Measurements from ENCODE around the gene FLNA.
"Not testable (repeated sequence)": the region's sequence is repeated elsewhere in the genome, so short reads cannot be mapped to it uniquely, and the experiment has no call there.

FLNA gene

DNA sequence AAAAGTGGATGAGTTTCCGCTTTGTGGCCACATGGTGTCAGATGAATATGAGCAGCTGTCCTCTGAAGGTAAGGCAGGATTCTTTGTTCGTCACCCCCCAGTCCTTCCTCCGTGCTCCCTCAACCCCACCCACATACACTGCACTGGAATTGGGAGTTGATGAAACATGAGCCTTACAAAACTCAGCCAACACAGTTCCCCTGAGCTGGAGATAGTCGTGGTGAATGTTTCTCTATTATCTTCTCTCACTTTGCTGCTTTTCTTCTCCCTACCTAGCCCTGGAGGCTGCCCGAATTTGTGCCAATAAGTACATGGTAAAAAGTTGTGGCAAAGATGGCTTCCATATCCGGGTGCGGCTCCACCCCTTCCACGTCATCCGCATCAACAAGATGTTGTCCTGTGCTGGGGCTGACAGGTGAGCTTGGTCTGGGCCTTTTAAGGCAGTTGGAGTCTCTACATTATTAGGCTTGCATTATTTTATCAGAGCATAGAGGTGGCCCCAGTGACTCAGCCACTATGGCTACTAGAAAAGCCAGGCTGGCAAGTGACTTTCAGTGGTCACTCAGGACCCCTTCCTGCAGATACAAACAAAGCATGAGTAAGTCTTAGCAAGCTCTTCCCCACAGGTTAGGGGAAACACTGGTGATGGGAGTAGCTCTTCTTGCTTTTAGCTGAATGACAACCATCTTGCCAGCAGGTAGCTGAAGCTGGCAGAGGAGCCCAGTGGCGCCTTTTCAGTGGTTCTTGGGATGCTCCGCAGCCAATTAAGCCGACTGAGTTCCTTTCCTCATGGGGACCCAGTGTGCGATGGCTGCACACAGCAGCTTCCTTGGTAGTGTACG, 25.3 kb upstream of the FLNA start:
- no peaks in the 10 kb centered on the region for H3K9me3 ChIP-seq (ENCODE audit: control insufficient read depth in 1 of 2, low read length in 2 of 2)
- peaks cover 12 to 16% of the 10 kb centered on the region in 2 donors for H3K4me1 ChIP-seq (ENCODE audit: control insufficient read depth in 1 of 2, insufficient read depth in 2 of 2, low read length in 2 of 2)
- peaks cover 19 to 23% of the 10 kb centered on the region in 2 donors for H3K36me3 ChIP-seq (ENCODE audit: control insufficient read depth in 1 of 2, insufficient read depth in 2 of 2, low read length in 2 of 2)
- no peaks in the 10 kb centered on the region for H3K27me3 ChIP-seq (ENCODE audit: control insufficient read depth in 1 of 2, insufficient read depth in 2 of 2, low read length in 2 of 2)
- peak overlapping the region; percentile 94 to 99 for H3K9ac ChIP-seq (ENCODE audit: low read depth in 1 of 2, low read length in 2 of 2)
- peak overlapping the region; percentile 50 for H3K27ac ChIP-seq (ENCODE audit: low read depth, low read length)
- peak overlapping the region; percentile 80 to 90 for H3K4me3 ChIP-seq (ENCODE audit: low read depth in 1 of 2, low read length in 2 of 2)

GRCh38 chrX:154398668-154399526, 24.5 kb upstream of the FLNA start:
- Histone ChIP-seq H3K27ac (ENCODE audit: low read depth, low read length) (peak overlapping the region; percentile 97), H3K27me3 (ENCODE audit: control insufficient read depth in 1 of 2, insufficient read depth in 2 of 2, low read length in 2 of 2) (no peaks in the 10 kb centered on the region), H3K4me1 (ENCODE audit: control insufficient read depth in 1 of 2, insufficient read depth in 2 of 2, low read length in 2 of 2) (peaks cover 12 to 16% of the 10 kb centered on the region in 2 donors), H3K9ac (ENCODE audit: low read depth in 1 of 2, low read length in 2 of 2) (peak overlapping the region; percentile 94 to 99), H3K9me3 (ENCODE audit: control insufficient read depth in 1 of 2, low read length in 2 of 2) (no peaks in the 10 kb centered on the region), H3K36me3 (ENCODE audit: control insufficient read depth in 1 of 2, insufficient read depth in 2 of 2, low read length in 2 of 2) (peaks cover 19 to 23% of the 10 kb centered on the region in 2 donors), H3K4me3 (ENCODE audit: low read depth in 1 of 2, low read length in 2 of 2) (peak overlapping the region; percentile 80 to 90)

GRCh38 chrX:154397888-154398667, 23.6 kb upstream of the FLNA start, which contains the start of gene RPL10:
RPL10 (plus strand) TSS chrX:154398377; CDS start chrX:154398520, 143 bp downstream.
- no peaks in the 10 kb centered on the region for H3K27me3 ChIP-seq (ENCODE audit: control insufficient read depth in 1 of 2, insufficient read depth in 2 of 2, low read length in 2 of 2)
- H3K4me3 ChIP-seq (ENCODE audit: low read depth in 1 of 2, low read length in 2 of 2) = peak within 1 kb of the TSS; percentile 80 to 90
- H3K4me1 ChIP-seq (ENCODE audit: control insufficient read depth in 1 of 2, insufficient read depth in 2 of 2, low read length in 2 of 2) = peaks cover 12 to 16% of the 10 kb centered on the region in 2 donors

GRCh38 chrX:154396973-154397887, 22.8 kb upstream of the FLNA start:
- peak overlapping the region; percentile 70 to 90 for H3K4me3 ChIP-seq (ENCODE audit: low read depth in 1 of 2, low read length in 2 of 2)
- peaks cover 19 to 23% of the 10 kb centered on the region in 2 donors for H3K36me3 ChIP-seq (ENCODE audit: control insufficient read depth in 1 of 2, insufficient read depth in 2 of 2, low read length in 2 of 2)
- H3K4me1 ChIP-seq (ENCODE audit: control insufficient read depth in 1 of 2, insufficient read depth in 2 of 2, low read length in 2 of 2) = peaks cover 12 to 16% of the 10 kb centered on the region in 2 donors
- H3K27ac ChIP-seq (ENCODE audit: low read depth, low read length) = peak overlapping the region; percentile 95
- H3K9me3 ChIP-seq (ENCODE audit: control insufficient read depth in 1 of 2, low read length in 2 of 2) = no peaks in the 10 kb centered on the region
- peak overlapping the region; percentile 77 for H3K9ac ChIP-seq (ENCODE audit: low read depth in 1 of 2, low read length in 2 of 2)
- no peaks in the 10 kb centered on the region for H3K27me3 ChIP-seq (ENCODE audit: control insufficient read depth in 1 of 2, insufficient read depth in 2 of 2, low read length in 2 of 2)

More at GRCh38 chrX:154397888-154398667, 23.6 kb upstream of the FLNA start, which contains the start of gene RPL10:
- no peaks in the 10 kb centered on the region for H3K9me3 ChIP-seq (ENCODE audit: control insufficient read depth in 1 of 2, low read length in 2 of 2)
- peaks cover 19 to 23% of the 10 kb centered on the region in 2 donors for H3K36me3 ChIP-seq (ENCODE audit: control insufficient read depth in 1 of 2, insufficient read depth in 2 of 2, low read length in 2 of 2)
- peak within 1 kb of the TSS; percentile 97 for H3K27ac ChIP-seq (ENCODE audit: low read depth, low read length)
- peak within 1 kb of the TSS; percentile 94 to 99 for H3K9ac ChIP-seq (ENCODE audit: low read depth in 1 of 2, low read length in 2 of 2)

DNA sequence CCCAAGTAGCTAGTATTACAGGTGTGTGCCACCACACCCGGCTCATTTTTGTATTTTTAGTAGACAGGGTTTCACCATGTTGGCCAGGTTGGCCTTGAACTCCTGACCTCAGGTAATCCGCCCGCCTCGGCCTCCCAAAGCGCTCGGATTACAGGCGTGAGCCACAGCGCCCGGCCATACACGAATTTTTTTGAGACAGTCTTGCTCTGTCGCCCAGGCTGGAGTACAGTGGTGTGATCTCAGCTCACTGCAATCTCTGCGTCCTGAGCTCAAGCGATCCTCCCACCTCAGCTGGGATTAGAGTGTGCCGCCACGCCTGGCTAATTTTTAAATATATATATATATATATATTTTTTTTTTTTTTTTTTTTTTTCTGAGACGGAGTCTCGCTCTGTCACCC, 21.9 kb upstream of the FLNA start:
- peaks cover 18 to 22% of the 10 kb centered on the region in 2 donors for H3K36me3 ChIP-seq (ENCODE audit: control insufficient read depth in 1 of 2, insufficient read depth in 2 of 2, low read length in 2 of 2)

GRCh38 chrX:154389812-154390747, 15.6 kb upstream of the FLNA start:
- H3K4me3 ChIP-seq (ENCODE audit: low read depth in 1 of 2, low read length in 2 of 2); H3K4me1 ChIP-seq (ENCODE audit: control insufficient read depth in 1 of 2, insufficient read depth in 2 of 2, low read length in 2 of 2); H3K27me3 ChIP-seq (ENCODE audit: control insufficient read depth in 1 of 2, insufficient read depth in 2 of 2, low read length in 2 of 2); H3K9me3 ChIP-seq (ENCODE audit: control insufficient read depth in 1 of 2, low read length in 2 of 2); H3K9ac ChIP-seq (ENCODE audit: low read depth in 1 of 2, low read length in 2 of 2); H3K36me3 ChIP-seq (ENCODE audit: control insufficient read depth in 1 of 2, insufficient read depth in 2 of 2, low read length in 2 of 2): not testable (repeated sequence)
- H3K27ac ChIP-seq (ENCODE audit: low read depth, low read length) = peak overlapping the region; percentile 62

More for the DNA sequence above, 21.9 kb upstream of the FLNA start:
- H3K27me3 ChIP-seq (ENCODE audit: control insufficient read depth in 1 of 2, insufficient read depth in 2 of 2, low read length in 2 of 2); H3K9ac ChIP-seq (ENCODE audit: low read depth in 1 of 2, low read length in 2 of 2); H3K4me3 ChIP-seq (ENCODE audit: low read depth in 1 of 2, low read length in 2 of 2); H3K9me3 ChIP-seq (ENCODE audit: control insufficient read depth in 1 of 2, low read length in 2 of 2); H3K27ac ChIP-seq (ENCODE audit: low read depth, low read length): not testable (repeated sequence)
- H3K4me1 ChIP-seq (ENCODE audit: control insufficient read depth in 1 of 2, insufficient read depth in 2 of 2, low read length in 2 of 2) = peaks cover 12 to 15% of the 10 kb centered on the region in 2 donors

DNA sequence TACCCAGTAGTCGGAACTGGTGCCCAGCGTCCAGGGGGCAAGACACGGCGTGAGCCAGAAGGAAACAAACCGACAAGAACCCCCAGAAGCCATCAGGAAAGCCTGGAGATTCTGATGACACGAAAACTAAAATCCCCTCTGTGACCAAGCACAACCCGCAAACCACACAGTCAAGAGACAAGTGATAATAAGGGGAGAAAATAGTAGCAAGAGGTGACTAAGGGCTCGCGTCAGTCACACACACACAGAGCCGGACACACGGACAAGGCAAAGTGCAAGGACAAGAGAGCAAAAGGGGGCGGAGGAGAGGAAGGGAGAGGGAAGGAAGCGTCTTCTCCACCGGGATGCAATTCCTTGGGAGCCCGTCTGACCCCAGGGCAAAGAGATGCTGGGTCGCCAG, 14.2 kb upstream of the FLNA start:
- not testable (repeated sequence) for H3K27ac ChIP-seq (ENCODE audit: low read depth, low read length); H3K9ac ChIP-seq (ENCODE audit: low read depth in 1 of 2, low read length in 2 of 2); H3K27me3 ChIP-seq (ENCODE audit: control insufficient read depth in 1 of 2, insufficient read depth in 2 of 2, low read length in 2 of 2); H3K4me1 ChIP-seq (ENCODE audit: control insufficient read depth in 1 of 2, insufficient read depth in 2 of 2, low read length in 2 of 2); H3K36me3 ChIP-seq (ENCODE audit: control insufficient read depth in 1 of 2, insufficient read depth in 2 of 2, low read length in 2 of 2); H3K4me3 ChIP-seq (ENCODE audit: low read depth in 1 of 2, low read length in 2 of 2); H3K9me3 ChIP-seq (ENCODE audit: control insufficient read depth in 1 of 2, low read length in 2 of 2)

GRCh38 chrX:154388094-154388493, 13.7 kb upstream of the FLNA start:
- not testable (repeated sequence) for H3K9me3 ChIP-seq (ENCODE audit: control insufficient read depth in 1 of 2, low read length in 2 of 2); H3K4me3 ChIP-seq (ENCODE audit: low read depth in 1 of 2, low read length in 2 of 2); H3K27ac ChIP-seq (ENCODE audit: low read depth, low read length); H3K9ac ChIP-seq (ENCODE audit: low read depth in 1 of 2, low read length in 2 of 2); H3K4me1 ChIP-seq (ENCODE audit: control insufficient read depth in 1 of 2, insufficient read depth in 2 of 2, low read length in 2 of 2); H3K27me3 ChIP-seq (ENCODE audit: control insufficient read depth in 1 of 2, insufficient read depth in 2 of 2, low read length in 2 of 2); H3K36me3 ChIP-seq (ENCODE audit: control insufficient read depth in 1 of 2, insufficient read depth in 2 of 2, low read length in 2 of 2)
